Spleen (tissue), 7 donors: ENCODE data around the gene MKX.

Experiments used
- POLR2AphosphoS5 ChIP-seq, 3 donors: sonication (generic); formaldehyde crosslinking; IDR thresholded peaks; one replicate each; pipeline ENCODE4 v1.5.1; 2017; ENCODE audit warnings: antibody characterized with exemption in 3 of 3
- TF ChIP-seq, protein P1 (sequence below), 11 experiments: fragments of 200-600 bp in 7 of 11; fragments of 450-650 bp in 4 of 11; sonication (generic) in 4 of 11; IDR thresholded peaks in 8 of 11; conservative IDR thresholded peaks in 3 of 11; 1 replicate in 7 of 11; 2 replicates in 4 of 11; pipeline versions ENCODE4 v1.4.0 to v1.8.0; 2016 to 2021; ENCODE audit warnings: antibody characterized with exemption in 11 of 11, inconsistent platforms in 4 of 11, mild to moderate bottlenecking in 1 of 11
- donor health status: DM: no; HTN: no; CAD: no; lungs with moderate emphysema.
- donor health status: DM: no; HTN: no; CAD: no.
- donor health status: DM: no; HTN: no; CAD: no.

DNA sequence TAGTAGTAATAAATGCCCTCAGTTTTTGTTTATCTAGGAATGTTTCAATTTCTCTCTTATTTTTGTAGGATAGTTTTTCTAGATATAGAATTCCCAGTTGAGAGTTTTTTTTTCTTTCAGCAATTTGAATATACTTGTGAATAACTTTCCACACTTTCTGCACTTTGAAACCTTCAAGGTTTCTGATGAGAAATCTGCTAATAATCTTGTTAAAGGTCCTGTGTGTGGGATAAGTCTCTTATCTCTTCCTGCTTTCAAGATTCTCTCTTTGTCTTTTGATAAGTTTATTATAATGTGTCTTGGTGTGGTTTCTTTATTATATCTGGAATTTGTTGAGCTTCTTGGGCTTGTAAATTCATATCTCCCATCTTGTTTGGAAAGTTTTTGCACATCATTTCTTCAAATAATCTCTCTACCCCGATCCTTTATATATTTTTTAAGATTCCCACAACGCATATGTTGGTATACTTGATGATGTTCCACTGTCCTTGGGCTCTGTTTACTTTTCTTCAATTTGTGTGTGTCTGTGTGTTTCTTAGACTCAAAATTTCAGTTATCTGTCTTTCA is 103.5 kb downstream of the MKX start:
- TF ChIP-seq, protein P1, sequence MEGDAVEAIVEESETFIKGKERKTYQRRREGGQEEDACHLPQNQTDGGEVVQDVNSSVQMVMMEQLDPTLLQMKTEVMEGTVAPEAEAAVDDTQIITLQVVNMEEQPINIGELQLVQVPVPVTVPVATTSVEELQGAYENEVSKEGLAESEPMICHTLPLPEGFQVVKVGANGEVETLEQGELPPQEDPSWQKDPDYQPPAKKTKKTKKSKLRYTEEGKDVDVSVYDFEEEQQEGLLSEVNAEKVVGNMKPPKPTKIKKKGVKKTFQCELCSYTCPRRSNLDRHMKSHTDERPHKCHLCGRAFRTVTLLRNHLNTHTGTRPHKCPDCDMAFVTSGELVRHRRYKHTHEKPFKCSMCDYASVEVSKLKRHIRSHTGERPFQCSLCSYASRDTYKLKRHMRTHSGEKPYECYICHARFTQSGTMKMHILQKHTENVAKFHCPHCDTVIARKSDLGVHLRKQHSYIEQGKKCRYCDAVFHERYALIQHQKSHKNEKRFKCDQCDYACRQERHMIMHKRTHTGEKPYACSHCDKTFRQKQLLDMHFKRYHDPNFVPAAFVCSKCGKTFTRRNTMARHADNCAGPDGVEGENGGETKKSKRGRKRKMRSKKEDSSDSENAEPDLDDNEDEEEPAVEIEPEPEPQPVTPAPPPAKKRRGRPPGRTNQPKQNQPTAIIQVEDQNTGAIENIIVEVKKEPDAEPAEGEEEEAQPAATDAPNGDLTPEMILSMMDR (IDR thresholded peaks at IDR 0.05 in 8 of 11, conservative IDR thresholded peaks at IDR 0.05 in 3 of 11): no peak
- no peak for TF ChIP-seq POLR2AphosphoS5 (IDR thresholded peaks at IDR 0.05)
